H1 (cell line): Measurements from ENCODE around the gene UBXN1. TPM values are rescaled to one million over a fixed set of nuclear protein-coding genes. Genes with fewer than 3 reads are reported as not detected.

Experiments used
- CTCF ChIA-PET: fragments of 300-600 bp; sonication (Branson Sonifier 250); formaldehyde crosslinking; loops from one replicate; lab custom pipeline; 2021; ENCODE audit not compliant: partially characterized antibody; lab: Charles Lee
- POLR2A ChIA-PET: fragments of 300-600 bp; sonication (Branson Sonifier 250); formaldehyde crosslinking; loops from one replicate; lab custom pipeline; 2021; ENCODE audit warnings: inconsistent platforms; ENCODE audit not compliant: partially characterized antibody; lab: Charles Lee
- DNase-seq, 2 experiments: peaks; one replicate each; pipeline versions ENCODE4 v3.0.0 to v3.0.0-alpha.2; 2010 to 2022; ENCODE audit warnings: low spot score in 2 of 2, low read depth in 1 of 2, mixed read lengths in 1 of 2
- FAIRE-seq: peaks from 2 replicates; lab custom pipeline; 2011; peaks lifted over from hg19 to GRCh38; lab: Jason Lieb, UNC
- H2AFZ ChIP-seq: 2 replicates; pipeline ENCODE4 v1.8.1; 2012; ENCODE audit warnings: low read length, inconsistent platforms
- H2AK5ac ChIP-seq: 2 replicates; pipeline ENCODE4 v1.6.1; 2013; ENCODE audit warnings: low read depth, low read length
- H2BK120ac ChIP-seq: replicated peaks from 2 replicates; pipeline ENCODE3; 2013; ENCODE audit warnings: low read depth, low read length, inconsistent platforms
- H2BK12ac ChIP-seq: 2 replicates; pipeline ENCODE4 v1.6.1; 2013; ENCODE audit warnings: low read depth, low read length
- H2BK15ac ChIP-seq: 2 replicates; pipeline ENCODE4 v1.6.1; 2013; ENCODE audit warnings: low read length
- H2BK20ac ChIP-seq: 2 replicates; pipeline ENCODE4 v1.6.1; 2013; ENCODE audit warnings: low read length
- H2BK5ac ChIP-seq: 2 replicates; pipeline ENCODE4 v1.6.1; 2013; ENCODE audit warnings: low read depth, low read length
- H3K14ac ChIP-seq: 2 replicates; pipeline ENCODE4 v1.6.1; 2013; ENCODE audit warnings: inconsistent platforms; ENCODE audit not compliant: insufficient read length
- H3K18ac ChIP-seq: 2 replicates; pipeline ENCODE4 v1.6.1; 2013; ENCODE audit warnings: low read length; ENCODE audit errors: extremely low read depth
- H3K23ac ChIP-seq: 2 replicates; pipeline ENCODE4 v1.6.1; 2013; ENCODE audit warnings: inconsistent platforms; ENCODE audit not compliant: insufficient read length
- H3K23me2 ChIP-seq: 2 replicates; pipeline ENCODE4 v1.6.1; 2013; ENCODE audit warnings: low read depth, low read length
- H3K27ac ChIP-seq: 2 replicates; pipeline ENCODE4 v1.6.1; 2011; ENCODE audit warnings: low read depth, low read length, inconsistent platforms
- H3K27me3 ChIP-seq, 4 experiments: replicated peaks in 1 of 4; 1 replicate in 1 of 4; 2 replicates in 3 of 4; pipeline versions ENCODE4 v1.6.1 to v1.8.1; 2011 to 2013; ENCODE audit warnings: low read length in 3 of 4, mild to moderate bottlenecking in 3 of 4, inconsistent platforms in 2 of 4, mixed read lengths in 2 of 4, moderate library complexity in 1 of 4; ENCODE audit not compliant: control insufficient read depth in 3 of 4, insufficient read depth in 3 of 4; ENCODE audit errors: extremely low read depth in 1 of 4
- H3K36me3 ChIP-seq, 4 experiments: 2 replicates each; pipeline versions ENCODE4 v1.6.1 to v1.8.1; 2011 to 2013; ENCODE audit warnings: mild to moderate bottlenecking in 4 of 4, low read length in 3 of 4, moderate library complexity in 2 of 4, control low read depth in 1 of 4, inconsistent platforms in 1 of 4; ENCODE audit not compliant: insufficient read depth in 4 of 4, control insufficient read depth in 2 of 4
- H3K4ac ChIP-seq: replicated peaks from 2 replicates; pipeline ENCODE3; 2013; ENCODE audit warnings: low read length, low read depth, mixed read lengths, inconsistent platforms; ENCODE audit not compliant: insufficient read length
- H3K4me1 ChIP-seq, 4 experiments: replicated peaks in 1 of 4; 1 replicate in 1 of 4; 2 replicates in 3 of 4; pipeline versions ENCODE4 v1.6.1 to v1.8.1; 2011 to 2013; ENCODE audit warnings: low read length in 3 of 4, inconsistent platforms in 2 of 4, mixed read lengths in 1 of 4; ENCODE audit not compliant: insufficient read depth in 4 of 4, control insufficient read depth in 3 of 4
- H3K4me2 ChIP-seq, 2 experiments: 2 replicates each; pipeline versions ENCODE4 v1.6.1 to v1.8.1; 2011 to 2013; ENCODE audit warnings: low read depth in 2 of 2, low read length in 2 of 2, control low read depth in 1 of 2, inconsistent platforms in 1 of 2, mild to moderate bottlenecking in 1 of 2; ENCODE audit not compliant: insufficient read depth in 1 of 2
- H3K4me3 ChIP-seq, 4 experiments: fragments of 200-600, 300-600 bp in 1 of 4; sonication (generic), shearing (Covaris generic), sonication (Bioruptor Twin) in 1 of 4; 2 replicates each; pipeline versions ENCODE4 v1.5.1 to v1.8.1; 2011 to 2016; ENCODE audit warnings: low read length in 4 of 4, low read depth in 3 of 4, control low read depth in 2 of 4, inconsistent platforms in 2 of 4, mild to moderate bottlenecking in 2 of 4, mixed read lengths in 1 of 4, moderate library complexity in 1 of 4; ENCODE audit not compliant: insufficient read depth in 2 of 4; ENCODE audit errors: extremely low read depth in 1 of 4
- H3K56ac ChIP-seq: replicated peaks from 2 replicates; pipeline ENCODE3; 2013; ENCODE audit warnings: low read depth, mild to moderate bottlenecking, mixed read lengths, low read length, inconsistent platforms; ENCODE audit not compliant: insufficient read length
- H3K79me1 ChIP-seq: 2 replicates; pipeline ENCODE4 v1.6.1; 2013; ENCODE audit warnings: low read depth, low read length, control low read depth
- H3K79me2 ChIP-seq, 2 experiments: 2 replicates each; pipeline versions ENCODE4 v1.6.1 to v1.8.1; 2012 to 2013; ENCODE audit warnings: low read length in 2 of 2, mild to moderate bottlenecking in 2 of 2, inconsistent platforms in 1 of 2; ENCODE audit not compliant: insufficient read depth in 2 of 2, control insufficient read depth in 1 of 2
- H3K9ac ChIP-seq, 4 experiments: replicated peaks in 1 of 4; 1 replicate in 1 of 4; 2 replicates in 3 of 4; pipeline versions ENCODE4 v1.6.1 to v1.8.1; 2011 to 2013; ENCODE audit warnings: low read depth in 3 of 4, low read length in 3 of 4, control low read depth in 2 of 4, mild to moderate bottlenecking in 2 of 4, moderate library complexity in 2 of 4, inconsistent platforms in 1 of 4; ENCODE audit errors: extremely low read depth in 1 of 4
- H3K9me3 ChIP-seq, 2 experiments: 2 replicates each; pipeline versions ENCODE4 v1.6.1 to v1.8.1; 2012 to 2013; ENCODE audit warnings: mild to moderate bottlenecking in 2 of 2, moderate library complexity in 2 of 2, control low read depth in 1 of 2, inconsistent platforms in 1 of 2, low read depth in 1 of 2, low read length in 1 of 2, mixed read lengths in 1 of 2; ENCODE audit not compliant: insufficient read depth in 2 of 2
- H4K20me1 ChIP-seq, 2 experiments: replicated peaks in 1 of 2; 2 replicates each; pipeline versions ENCODE3 to v1.8.1; 2011 to 2013; ENCODE audit warnings: inconsistent platforms in 2 of 2, low read length in 2 of 2, mild to moderate bottlenecking in 1 of 2; ENCODE audit not compliant: insufficient read depth in 2 of 2, control insufficient read depth in 1 of 2
- H4K5ac ChIP-seq: 2 replicates; pipeline ENCODE4 v1.6.1; 2013; ENCODE audit warnings: low read length, low read depth, mixed read lengths, inconsistent platforms; ENCODE audit not compliant: insufficient read length
- H4K8ac ChIP-seq: 2 replicates; pipeline ENCODE4 v1.8.0; 2013; ENCODE audit warnings: mild to moderate bottlenecking, moderate library complexity, low read length, inconsistent platforms; ENCODE audit not compliant: insufficient read depth; ENCODE audit errors: extremely low read depth
- H4K91ac ChIP-seq: replicated peaks from 2 replicates; pipeline ENCODE3; 2013; ENCODE audit warnings: low read length, mixed read lengths, inconsistent platforms; ENCODE audit not compliant: insufficient read length
- ATF2 ChIP-seq: IDR thresholded peaks from 2 replicates; pipeline ENCODE4 v1.6.1; 2012; ENCODE audit warnings: low read length, inconsistent platforms
- BCL11A ChIP-seq, 2 experiments: IDR thresholded peaks; one replicate each; pipeline ENCODE4 v1.6.1; 2011; ENCODE audit warnings: low read depth in 2 of 2, low read length in 2 of 2, mild to moderate bottlenecking in 2 of 2
- CBX5 ChIP-seq: fragments of 300-800, 300-1000 bp; sonication (generic); IDR thresholded peaks from 2 replicates; pipeline ENCODE4 v1.7.1; 2016; ENCODE audit warnings: antibody characterized with exemption, low read length, low read depth
- CHD1 ChIP-seq: IDR thresholded peaks from 2 replicates; pipeline ENCODE4 v1.6.1; 2012; ENCODE audit warnings: low read depth, low read length, improper control_type of control experiment
- CHD2 ChIP-seq: IDR thresholded peaks from 2 replicates; pipeline ENCODE4 v1.6.1; 2012; ENCODE audit warnings: low read length, improper control_type of control experiment
- HDAC2 ChIP-seq, 2 experiments: fragments of 300-600 bp in 1 of 2; sonication (generic) in 1 of 2; IDR thresholded peaks; 2 replicates each; pipeline ENCODE4 v1.6.1; 2011 to 2012; ENCODE audit warnings: low read depth in 2 of 2, low read length in 2 of 2, mild to moderate bottlenecking in 2 of 2, moderate library complexity in 2 of 2, borderline replicate concordance in 1 of 2, inconsistent platforms in 1 of 2
- JUN ChIP-seq: IDR thresholded peaks from 2 replicates; pipeline ENCODE4 v1.6.1; 2011; ENCODE audit warnings: low read depth, mild to moderate bottlenecking, improper control_type of control experiment, low read length
- KDM1A ChIP-seq: fragments of 200-600, 300-600 bp; sonication (generic); IDR thresholded peaks from 2 replicates; pipeline ENCODE4 v1.7.1; 2016; ENCODE audit warnings: mild to moderate bottlenecking, low read length, borderline replicate concordance
- KDM4A ChIP-seq: IDR thresholded peaks from one replicate; pipeline ENCODE4 v1.7.1; 2012; ENCODE audit warnings: low read depth, mild to moderate bottlenecking, moderate library complexity, low read length, inconsistent platforms; ENCODE audit not compliant: severe bottlenecking
- RBBP5 ChIP-seq: IDR thresholded peaks from 2 replicates; pipeline ENCODE4 v1.7.1; 2012; ENCODE audit warnings: low read depth, mild to moderate bottlenecking, inconsistent platforms, low read length, moderate library complexity, borderline replicate concordance
- RFX5 ChIP-seq: IDR thresholded peaks from 2 replicates; pipeline ENCODE4 v1.6.1; 2011; ENCODE audit warnings: low read depth, low read length, improper control_type of control experiment, borderline replicate concordance
- SIRT6 ChIP-seq: IDR thresholded peaks from one replicate; pipeline ENCODE4 v1.7.1; 2012; ENCODE audit warnings: low read length, inconsistent platforms
- SP4 ChIP-seq: IDR thresholded peaks from 2 replicates; pipeline ENCODE4 v1.6.1; 2012; ENCODE audit warnings: low read length, inconsistent platforms
- WGBS, 2 experiments: shearing (Covaris generic) in 1 of 2; methylation state at CpG; one replicate each; pipeline versions ENCODE4 v1.1.6 to v1.1.7; 2013 to 2015; ENCODE audit warnings: low lambda C conversion rate in 2 of 2, mixed read lengths in 2 of 2, inconsistent platforms in 1 of 2, low coverage in 1 of 2, missing lambda C conversion rate in 1 of 2; ENCODE audit not compliant: insufficient replicate concordance in 2 of 2, insufficient coverage in 1 of 2, insufficient read length in 1 of 2; ENCODE audit errors: extremely low coverage in 1 of 2, missing lambda C conversion rate in 1 of 2; 5-methylcytosine and 5-hydroxymethylcytosine counted together
- polyA plus RNA-seq, 7 experiments: library from polyadenylated mRNA; depleted of rRNA in 3 of 7; stranded (reverse) in 5 of 7; unstranded in 2 of 7; fragments of >200 nt in 5 of 7; fragments of 200-250 nt in 2 of 7; gene quantifications; 1 replicate in 5 of 7; 2 replicates in 1 of 7; 4 replicates in 1 of 7; pipeline versions ENCODE4 v1.2.1 to v1.2.3, GENCODE V29; 2011 to 2013; ENCODE audit warnings: missing spikeins in 2 of 7, mixed read lengths in 2 of 7
- total RNA-seq: library from RNA; stranded (reverse); fragmentation: NEBNext Ultra II Directional; extraction: Animal tissue kit (Norgen Biotek cat#: 25700); gene quantifications from 2 replicates; pipeline ENCODE4 v1.2.1, GENCODE V29; 2021

Gene UBXN1
- total and polyA plus RNA-seq, 2 of the 8 experiments (the other 6 are each of a cell fraction or from before 2014, with no cell fraction given) = 78.6 to 114 TPM

- POLR2A ChIA-PET = interaction anchor here (0.6 to 10.9 kb wide), 36 partner anchors 8 to 159 kb away, joined by 3 to 192 read pairs (median 5); partner anchors contain the start of genes BSCL2, C11orf98, CSKMT and EEF1G
- TF ChIP-seq ATF2 (no peak), KDM4A (peak; percentile 22), KDM1A (no peak), SIRT6 (no peak), CHD1 (no peak), CHD2 (peak; percentile 6; the same call in 1 of the 2 replicates), RFX5 (no peak), SP4 (no peak), CBX5 (no peak), BCL11A (IDR thresholded peaks at IDR 0.05; ENCODE audit: low read depth in 2 of 2, low read length in 2 of 2) (no peak), RBBP5 (no peak), HDAC2 (IDR thresholded peaks at IDR 0.05; ENCODE audit: borderline replicate concordance in 1 of 2, low read depth in 2 of 2, low read length in 2 of 2) (no peak), JUN (no peak)
These were observed 48.0 kb upstream of the UBXN1 start for GRCh38 chr11:62726915-62727164.

More at GRCh38 chr11:62726915-62727164, 48.0 kb upstream of the UBXN1 start:
- Histone ChIP-seq H2BK12ac (no peak overlapping the region), H4K8ac (peak overlapping the region; percentile 91), H3K79me1 (0 out of 2 replicates have a peak, but pooled peaks cover 2% of the 10 kb centered on the region), H3K23ac (no peak overlapping the region), H3K4me2 (peak overlapping the region; percentile 85 to 93), H3K36me3 (peaks cover 14 to 32% (median 21%) of the 10 kb centered on the region in 4 experiments), H3K56ac (peak overlapping the region; percentile 27), H2BK120ac (no peak overlapping the region), H3K9me3 (no peaks in the 10 kb centered on the region), H2AFZ (no peak overlapping the region), H2BK15ac (no peak overlapping the region), H3K4me3 (peak overlapping the region; percentile 87 to 98 (median 96)), H2BK5ac (peak overlapping the region; percentile 91), H3K27me3 (no peaks in the 10 kb centered on the region), H4K20me1 (peaks cover 12 to 17% of the 10 kb centered on the region in 2 experiments), H4K5ac (peak overlapping the region; percentile 97), H3K79me2 (peaks cover 18 to 75% of the 10 kb centered on the region in 2 experiments), H2AK5ac (no peak overlapping the region), H3K18ac (no peak overlapping the region; the same call in none of the 2 replicates), H2BK20ac (no peak overlapping the region), H3K9ac (peak overlapping the region; percentile 84 to 92 (median 90)), H3K4ac (no peak overlapping the region), H3K14ac (no peak overlapping the region), H3K27ac (peak overlapping the region; percentile 92), H3K4me1 (no peaks in the 10 kb centered on the region; a peak in 3 of 7 replicates), H3K23me2 (peaks cover 16% of the 10 kb centered on the region), H4K91ac (peak overlapping the region; percentile 40)
- 0% methylated on average over 9 of the region's 37 CpGs; no CpG with 5 or more reads in 1 of the 2 experiments for WGBS, 2 experiments
- CTCF ChIA-PET = interaction anchor here (1.7 to 2.1 kb wide), 2 partner anchors 27 to 42 kb away, joined by 5 to 9 read pairs; partner anchors contain the start of gene ZBTB3
- no peak for DNase-seq
- no peak for FAIRE-seq
